HepG2 (cell line): Measurements from ENCODE around the gene TUBB. TPM values are rescaled to one million over a fixed set of nuclear protein-coding genes. Genes with fewer than 3 reads are reported as not detected.

ENCODE experiments used
- ATAC-seq: fragments of 200-7000 bp; cut with Tn5 transposase; 3 replicates; pipeline ENCODE4 v1.9.1; 2020; ENCODE audit warnings: mild to moderate bottlenecking, moderate library complexity
- BruUV-seq: library from RNA; stranded (reverse); fragments of 400-500 nt; replicated peaks from 2 replicates; lab custom pipeline; 2021; lab: Mats Ljungman, UMichigan
- CTCF ChIA-PET: fragments of 300-600 bp; formaldehyde crosslinking; extraction: SDS; loops from one replicate; lab custom pipeline; 2021; ENCODE audit warnings: low total read pairs, inconsistent platforms, low intra/inter-chr PET ratio; lab: Yijun Ruan, JAX
- POLR2A ChIA-PET: fragments of 350-600 bp; sonication (Branson Sonifier 250); formaldehyde crosslinking; loops from one replicate; lab custom pipeline; 2020; ENCODE audit warnings: antibody characterized with exemption, inconsistent platforms; lab: Yijun Ruan, JAX
- DNase-seq: peaks from one replicate; pipeline ENCODE4 v3.0.0-alpha.2; 2015; ENCODE audit warnings: low spot score
- FAIRE-seq: peaks from 3 replicates; lab custom pipeline; 2011; peaks lifted over from hg19 to GRCh38; lab: Jason Lieb, UNC
- H2AFZ ChIP-seq: one replicate; pipeline ENCODE4 v1.6.1; 2011; ENCODE audit warnings: low read length, inconsistent platforms
- H3K27ac ChIP-seq: fragments of 300-600 bp; 3 replicates; pipeline ENCODE4 v1.8.0; 2011; ENCODE audit warnings: mixed run types, mild to moderate bottlenecking, mixed read lengths, low read length, inconsistent platforms; ENCODE audit not compliant: insufficient read depth; ENCODE audit errors: extremely low read length
- H3K27me3 ChIP-seq, 2 experiments: fragments of 200-600 bp in 1 of 2; 2 replicates in 1 of 2; 3 replicates in 1 of 2; pipeline versions ENCODE4 v1.6.0 to v1.8.0; 2011; ENCODE audit warnings: low read length in 2 of 2, mild to moderate bottlenecking in 2 of 2, moderate library complexity in 2 of 2, inconsistent platforms in 1 of 2; ENCODE audit not compliant: insufficient read depth in 2 of 2, control insufficient read depth in 1 of 2
- H3K36me3 ChIP-seq, 2 experiments: fragments of 200-600 bp in 1 of 2; replicated peaks in 1 of 2; 2 replicates in 1 of 2; 3 replicates in 1 of 2; pipeline versions ENCODE4 v1.5.1 to v1.8.0; 2011; ENCODE audit warnings: low read length in 2 of 2, inconsistent platforms in 1 of 2; ENCODE audit not compliant: insufficient read depth in 2 of 2, control insufficient read depth in 1 of 2
- H3K4me1 ChIP-seq: 2 replicates; pipeline ENCODE4 v1.5.1; 2012; ENCODE audit warnings: low read length, inconsistent platforms; ENCODE audit not compliant: insufficient read depth
- H3K4me2 ChIP-seq: 2 replicates; pipeline ENCODE4 v1.6.0; 2011; ENCODE audit warnings: low read depth, low read length, inconsistent platforms
- H3K4me3 ChIP-seq, 3 experiments: fragments of 200-600 bp in 1 of 3; sonication (generic), shearing (Covaris generic) in 1 of 3; replicated peaks in 1 of 3; 2 replicates each; pipeline ENCODE4 v1.5.1; 2011 to 2016; ENCODE audit warnings: low read length in 3 of 3, inconsistent platforms in 2 of 3, low read depth in 2 of 3, mild to moderate bottlenecking in 2 of 3, control low read depth in 1 of 3, mixed read lengths in 1 of 3; ENCODE audit not compliant: insufficient read depth in 1 of 3
- H3K79me2 ChIP-seq: one replicate; pipeline ENCODE4 v1.6.1; 2011; ENCODE audit warnings: low read length, inconsistent platforms; ENCODE audit not compliant: insufficient read depth
- H3K9ac ChIP-seq: 2 replicates; pipeline ENCODE4 v1.6.0; 2011; ENCODE audit warnings: mild to moderate bottlenecking, low read depth, low read length, inconsistent platforms; ENCODE audit not compliant: insufficient read depth
- H3K9me3 ChIP-seq: 2 replicates; pipeline ENCODE4 v1.5.1; 2012; ENCODE audit warnings: mild to moderate bottlenecking, low read length
- H4K20me1 ChIP-seq: 2 replicates; pipeline ENCODE4 v1.6.0; 2011; ENCODE audit warnings: inconsistent platforms, mild to moderate bottlenecking, low read length, moderate library complexity; ENCODE audit not compliant: insufficient read depth
- HNF1A ChIP-seq, 2 experiments: sonication (generic) in 1 of 2; formaldehyde crosslinking in 1 of 2; IDR thresholded peaks; 2 replicates each; pipeline versions ENCODE4 v1.4.0 to v1.6.1; 2016 to 2020; ENCODE audit warnings: borderline replicate concordance in 1 of 2, low read depth in 1 of 2, mild to moderate bottlenecking in 1 of 2, missing genetic modification reagents in 1 of 2
- TIGD3 ChIP-seq: sonication (generic); formaldehyde crosslinking; IDR thresholded peaks from 2 replicates; pipeline ENCODE4 v1.5.1; 2020; ENCODE audit warnings: mild to moderate bottlenecking, missing genetic modification reagents, borderline replicate concordance
- ZBED4 ChIP-seq: sonication (generic); formaldehyde crosslinking; IDR thresholded peaks from 2 replicates; pipeline ENCODE4 v1.4.0; 2020; ENCODE audit warnings: missing genetic modification reagents, borderline replicate concordance
- ZBTB46 ChIP-seq: sonication (generic); formaldehyde crosslinking; IDR thresholded peaks from 2 replicates; pipeline ENCODE4 v1.4.0; 2020; ENCODE audit warnings: mild to moderate bottlenecking, missing genetic modification reagents, borderline replicate concordance
- ZNF687 ChIP-seq: sonication (generic); formaldehyde crosslinking; IDR thresholded peaks from 2 replicates; pipeline ENCODE4 v1.5.1; 2020; ENCODE audit warnings: mild to moderate bottlenecking, missing genetic modification reagents, moderate library complexity
- WGBS: methylation state at CpG from one replicate; pipeline ENCODE4 v1.1.6; 2017; ENCODE audit warnings: low lambda C conversion rate; 5-methylcytosine and 5-hydroxymethylcytosine counted together
- in situ Hi-C: cut with HindIII; loops from 2 replicates; pipeline ENCODE4 v1.10.0; 2017; ENCODE audit warnings: low pct_unique_long_range_greater_than_20kb; ENCODE audit not compliant: extremely low pct_ligation_motif_present
- intact Hi-C: fragments of 100-400 bp; cut with micrococcal nuclease; formaldehyde crosslinking; loops from one replicate; pipeline ENCODE4 v1.10.0; 2022; ENCODE audit not compliant: unreplicated experiment
- polyA plus RNA-seq, 8 experiments: library from polyadenylated mRNA; depleted of rRNA in 3 of 8; stranded (reverse) in 7 of 8; unstranded in 1 of 8; fragments of >200 nt; fragmentation: Illumina TruSeq in 4 of 8; extraction: Trizol in 4 of 8; gene quantifications; 2 replicates each; pipeline versions ENCODE4 v1.2.1 to v1.2.3, GENCODE V29; 2011 to 2016; ENCODE audit warnings: low read depth in 4 of 8, missing spikeins in 1 of 8, mixed read lengths in 1 of 8; ENCODE audit not compliant: insufficient read depth in 1 of 8
- total RNA-seq, 5 experiments: library from RNA; depleted of rRNA; stranded (reverse); fragments of >200 nt; fragmentation: Illumina TruSeq; extraction: Trizol; gene quantifications; 2 replicates each; pipeline ENCODE4 v1.2.3, GENCODE V29; 2016; ENCODE audit warnings: low read depth in 1 of 5

TUBB gene
- total and polyA plus RNA-seq, 2 of the 13 experiments (the other 11 are each of a cell fraction or from before 2014, with no cell fraction given), result 911 to 1,163 TPM

- Histone ChIP-seq H3K9ac (no peak overlapping the region), H3K79me2 (no peaks in the 10 kb centered on the region), H4K20me1 (no peaks in the 10 kb centered on the region), H3K9me3 (no peaks in the 10 kb centered on the region), H2AFZ (no peak overlapping the region), H3K36me3 (peaks cover 27 to 54% of the 10 kb centered on the region in 2 experiments), H3K4me2 (no peak overlapping the region), H3K4me3 (no peak overlapping the region), H3K4me1 (peaks cover 20% of the 10 kb centered on the region), H3K27me3 (no peaks in the 10 kb centered on the region; a peak in 1 of 5 replicates), H3K27ac (no peak overlapping the region)
- intact Hi-C loops, result no loop called here
- ATAC-seq (no peak), FAIRE-seq (no peak), DNase-seq (no peak)
- in situ Hi-C loops, result no loop called here
- BruUV-seq, result no TSS peak
- ChIA-PET CTCF (no interaction called here), POLR2A (interaction anchor here (1.3 kb wide), 1 partner anchor 21 kb away, joined by 3 read pairs; the partner anchor contains the start of gene NRM)
- WGBS, result 91% methylated on average over 1 of the region's 1 CpG
- TF ChIP-seq HNF1A (IDR thresholded peaks at IDR 0.05; ENCODE audit: low read depth), result no peak
- no peak for TF ChIP-seq HNF1A (CRISPR knock-in tag; IDR thresholded peaks at IDR 0.05; ENCODE audit: borderline replicate concordance)
- TF ChIP-seq ZNF687 (CRISPR knock-in tag), result no peak
- no peak for TF ChIP-seq ZBED4
- TF ChIP-seq TIGD3 (CRISPR knock-in tag), result no peak
- TF ChIP-seq ZBTB46 (CRISPR knock-in tag), result no peak
These were observed 8.3 kb upstream of the TUBB start for GRCh38 chr6:30711758-30712380.
